SK-N-SH (cell line): Measurements from ENCODE around the gene KRT26.

Source experiments
- FOXM1 ChIP-seq: IDR thresholded peaks from 2 replicates; pipeline ENCODE4 v1.4.0; 2012; ENCODE audit warnings: low read depth, mild to moderate bottlenecking
- GATA2 ChIP-seq: sonication (generic); formaldehyde crosslinking; IDR thresholded peaks from 2 replicates; pipeline ENCODE4 v1.5.0; 2020; ENCODE audit warnings: mild to moderate bottlenecking, missing genetic modification reagents
- JUND ChIP-seq: IDR thresholded peaks from 2 replicates; pipeline ENCODE4 v1.4.0; 2012
- MAX ChIP-seq: IDR thresholded peaks from 2 replicates; pipeline ENCODE4 v1.4.0; 2012; ENCODE audit warnings: low read depth
- MXI1 ChIP-seq: IDR thresholded peaks from 2 replicates; pipeline ENCODE4 v1.6.1; 2012; ENCODE audit warnings: mild to moderate bottlenecking, low read depth, low read length, improper control_type of control experiment
- RAD21 ChIP-seq: IDR thresholded peaks from 2 replicates; pipeline ENCODE4 v1.6.1; 2012; ENCODE audit warnings: mild to moderate bottlenecking, low read length
- SIN3A ChIP-seq: IDR thresholded peaks from 2 replicates; pipeline ENCODE4 v1.6.1; 2012; ENCODE audit warnings: low read depth, mild to moderate bottlenecking, low read length, moderate library complexity, borderline replicate concordance
- TCF12 ChIP-seq: IDR thresholded peaks from 2 replicates; pipeline ENCODE4 v1.4.0; 2012
- TEAD4 ChIP-seq: IDR thresholded peaks from 2 replicates; pipeline ENCODE4 v1.4.0; 2012; ENCODE audit warnings: mild to moderate bottlenecking, borderline replicate concordance; ENCODE audit not compliant: insufficient read depth
- YY1 ChIP-seq: IDR thresholded peaks from 2 replicates; pipeline ENCODE4 v1.4.0; 2012; ENCODE audit warnings: low read depth, mild to moderate bottlenecking
- TF ChIP-seq, protein P1 (sequence below): fragments of 200-600 bp; sonication (generic); IDR thresholded peaks from 2 replicates; pipeline ENCODE4 v1.6.1; 2017; ENCODE audit warnings: antibody characterized with exemption, mild to moderate bottlenecking, moderate library complexity

GRCh38 chr17:40806131-40806530, 34.1 kb upstream of the KRT26 start:
- TF ChIP-seq, protein P1, sequence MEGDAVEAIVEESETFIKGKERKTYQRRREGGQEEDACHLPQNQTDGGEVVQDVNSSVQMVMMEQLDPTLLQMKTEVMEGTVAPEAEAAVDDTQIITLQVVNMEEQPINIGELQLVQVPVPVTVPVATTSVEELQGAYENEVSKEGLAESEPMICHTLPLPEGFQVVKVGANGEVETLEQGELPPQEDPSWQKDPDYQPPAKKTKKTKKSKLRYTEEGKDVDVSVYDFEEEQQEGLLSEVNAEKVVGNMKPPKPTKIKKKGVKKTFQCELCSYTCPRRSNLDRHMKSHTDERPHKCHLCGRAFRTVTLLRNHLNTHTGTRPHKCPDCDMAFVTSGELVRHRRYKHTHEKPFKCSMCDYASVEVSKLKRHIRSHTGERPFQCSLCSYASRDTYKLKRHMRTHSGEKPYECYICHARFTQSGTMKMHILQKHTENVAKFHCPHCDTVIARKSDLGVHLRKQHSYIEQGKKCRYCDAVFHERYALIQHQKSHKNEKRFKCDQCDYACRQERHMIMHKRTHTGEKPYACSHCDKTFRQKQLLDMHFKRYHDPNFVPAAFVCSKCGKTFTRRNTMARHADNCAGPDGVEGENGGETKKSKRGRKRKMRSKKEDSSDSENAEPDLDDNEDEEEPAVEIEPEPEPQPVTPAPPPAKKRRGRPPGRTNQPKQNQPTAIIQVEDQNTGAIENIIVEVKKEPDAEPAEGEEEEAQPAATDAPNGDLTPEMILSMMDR = no peak
- TF ChIP-seq MXI1 (no peak), GATA2 (no peak), YY1 (no peak), FOXM1 (no peak), TCF12 (no peak), MAX (no peak), RAD21 (no peak), JUND (no peak), TEAD4 (no peak), SIN3A (no peak)
